GM19099 (cell line): Measurements from ENCODE around the gene RERE.

Source experiments
- POLR2A ChIP-seq: IDR thresholded peaks from 3 replicates; pipeline ENCODE4 v1.6.1; 2011; ENCODE audit warnings: low read depth; ENCODE audit not compliant: insufficient read length; ENCODE audit errors: extremely low read depth

Gene RERE

DNA sequence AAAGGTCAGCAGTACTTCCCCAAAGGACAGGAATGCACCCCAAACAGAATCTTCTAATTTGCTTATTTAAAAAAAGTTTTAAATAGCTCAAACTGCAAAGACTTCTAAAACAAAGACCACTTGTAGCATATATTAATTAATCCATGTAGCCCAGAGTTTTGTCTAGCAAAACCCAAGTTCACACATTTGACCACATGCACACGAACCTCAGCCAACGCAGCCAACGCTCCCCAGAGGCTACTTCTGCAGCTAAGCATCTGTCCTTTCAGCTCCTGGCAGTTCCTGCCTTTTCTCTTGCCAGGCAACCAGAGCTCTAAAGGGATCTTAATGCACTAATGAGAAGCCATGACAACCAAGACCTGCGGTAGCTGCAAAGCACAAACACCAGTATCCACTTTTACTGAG lies 89.6 kb downstream of the RERE start:
- no peak for TF ChIP-seq POLR2A

DNA sequence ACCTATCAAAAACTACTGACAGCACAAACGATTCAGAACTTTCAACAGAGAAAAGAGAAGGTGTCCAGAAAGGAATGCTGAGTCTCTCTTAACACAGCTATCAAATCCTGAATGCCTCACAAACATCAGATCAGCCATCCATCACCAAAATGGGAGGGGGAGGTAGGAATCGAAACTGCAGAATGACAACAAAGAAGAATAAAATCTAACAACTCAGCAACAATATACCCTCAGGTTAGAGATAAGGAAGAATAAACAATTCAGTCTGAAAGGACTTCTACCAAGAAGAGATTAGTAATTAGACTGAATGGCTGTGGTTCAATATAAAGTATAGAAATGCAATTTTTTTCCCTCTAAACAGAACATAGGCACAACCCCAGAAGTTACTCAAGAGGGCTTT lies 94.4 kb downstream of the RERE start:
- no peak for TF ChIP-seq POLR2A

DNA sequence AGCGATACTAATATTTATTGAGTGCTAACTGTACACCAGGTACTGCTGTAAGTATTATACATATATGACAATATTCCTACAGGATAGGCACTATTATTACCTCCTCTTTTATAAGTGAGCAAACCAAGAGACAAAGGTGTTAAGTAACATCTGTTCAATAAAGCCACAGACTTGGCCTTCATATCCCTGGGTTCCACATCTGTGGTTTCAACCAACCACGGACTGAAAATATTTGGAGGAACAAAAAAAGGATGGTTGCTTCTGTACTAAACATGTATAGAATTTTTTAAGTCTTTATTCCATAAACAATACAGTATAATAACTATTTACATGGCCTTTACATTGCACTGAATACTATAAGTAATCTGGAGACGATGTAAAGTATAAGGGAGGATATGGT lies 95.1 kb downstream of the RERE start:
- no peak for TF ChIP-seq POLR2A

DNA sequence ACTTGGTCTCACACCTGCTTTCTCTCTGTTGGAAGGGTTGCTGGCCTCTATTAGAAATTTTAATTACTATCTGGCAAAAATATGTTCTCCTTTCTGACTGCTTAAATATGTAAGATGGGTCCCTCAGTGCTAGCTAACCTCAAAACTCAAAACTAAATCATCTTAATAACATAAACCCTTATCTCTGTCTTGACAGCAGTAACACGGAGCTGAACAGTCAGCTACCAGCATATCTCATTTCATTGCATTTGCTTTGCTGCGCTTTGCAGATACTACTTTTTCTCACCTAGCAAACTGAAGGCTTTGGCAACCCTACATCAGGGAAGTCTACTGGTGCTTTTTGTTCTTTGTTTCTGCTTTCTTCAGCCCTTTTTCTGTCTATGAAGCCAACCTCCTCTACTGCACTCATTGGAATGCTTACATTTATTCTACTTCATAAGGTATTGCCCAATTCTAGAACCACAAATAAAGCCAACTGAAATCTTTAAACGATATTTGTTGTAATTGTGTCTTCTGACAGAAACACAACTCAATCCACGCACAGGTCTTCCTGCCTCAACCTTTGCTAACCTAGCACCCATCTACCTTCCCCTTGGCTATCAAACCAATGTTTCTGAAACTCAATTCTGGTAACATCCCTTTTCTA lies 95.6 kb downstream of the RERE start:
- TF ChIP-seq POLR2A: no peak

DNA sequence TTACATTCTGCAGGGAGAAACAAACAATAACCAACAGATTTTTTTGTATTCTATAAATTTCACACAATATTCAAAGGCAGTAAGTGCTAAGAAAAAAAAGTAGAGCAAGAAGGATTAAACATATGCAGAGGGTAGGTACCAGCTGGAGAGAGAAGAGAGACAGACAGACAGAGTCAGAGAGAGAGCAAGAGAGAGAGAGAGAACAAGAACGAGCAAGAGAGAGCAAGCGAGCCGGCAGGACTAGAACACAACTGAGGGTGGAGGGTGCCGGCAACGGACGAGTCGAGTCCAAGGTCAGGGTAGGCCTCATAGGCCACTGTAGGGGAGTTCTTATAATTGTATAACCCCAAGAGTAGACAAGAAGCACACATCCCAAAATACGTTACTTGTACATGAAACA lies 97.1 kb downstream of the RERE start:
- TF ChIP-seq POLR2A: no peak

DNA sequence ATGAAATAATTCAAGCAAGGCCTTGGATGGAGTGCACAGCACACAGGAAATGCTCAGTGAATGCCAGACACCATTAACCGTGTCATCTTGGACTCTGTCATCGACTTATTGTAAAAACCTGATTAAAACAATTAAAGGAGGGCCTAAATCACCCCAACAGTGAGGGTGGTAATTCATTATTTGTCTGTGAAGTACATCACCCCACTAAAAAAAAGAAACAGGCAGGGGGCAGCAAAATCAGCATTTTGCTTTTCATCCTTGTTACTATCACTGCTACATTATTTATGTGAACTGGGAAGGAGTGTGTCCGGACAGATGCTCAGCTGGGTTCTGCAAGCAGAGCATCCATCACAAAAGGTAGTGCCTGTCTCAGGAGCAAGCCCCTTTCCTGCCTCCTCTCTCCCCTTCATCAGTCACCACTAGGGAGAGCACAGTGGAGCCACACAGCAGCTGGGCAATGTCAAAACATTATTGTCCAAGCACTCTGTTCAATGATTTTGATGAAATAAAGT lies 98.5 kb downstream of the RERE start:
- no peak for TF ChIP-seq POLR2A

DNA sequence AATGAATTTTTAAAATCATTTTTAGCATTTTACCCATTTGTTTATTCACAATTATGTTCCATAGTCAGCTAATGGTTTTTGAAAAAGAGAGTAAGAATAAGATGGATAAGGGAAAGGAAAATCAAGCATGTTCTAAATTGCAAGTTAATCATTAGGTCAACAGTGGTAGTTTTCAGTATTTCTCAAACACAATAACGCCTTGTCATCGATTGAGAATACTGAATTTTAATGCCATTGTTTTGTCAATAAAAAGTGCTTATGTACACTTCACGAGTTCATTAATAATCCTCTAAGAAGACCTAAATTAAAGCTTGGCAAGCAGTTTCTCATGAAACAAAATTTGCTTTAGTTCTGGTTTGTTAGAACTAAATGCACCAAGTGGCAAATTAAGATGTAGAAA lies 100.3 kb downstream of the RERE start:
- no peak for TF ChIP-seq POLR2A

DNA sequence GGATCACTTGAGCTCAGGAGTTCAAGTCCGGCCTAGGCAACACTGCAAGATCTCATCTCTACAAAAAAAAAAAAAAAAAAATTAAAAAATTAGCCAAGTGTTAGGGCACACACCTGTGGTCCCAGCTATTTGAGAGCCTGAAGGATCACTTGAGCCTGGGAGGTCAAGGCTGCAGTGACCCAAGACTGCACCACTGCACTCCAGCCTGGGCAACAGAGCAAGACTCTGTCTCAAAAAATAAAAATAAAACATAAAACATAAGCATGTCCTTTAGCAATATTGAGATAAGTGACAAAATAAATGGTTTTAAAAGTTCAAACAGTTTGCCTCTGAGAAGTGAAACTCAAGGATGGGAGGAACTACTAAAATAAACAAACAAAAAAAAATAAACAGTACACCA lies 101.2 kb downstream of the RERE start:
- no peak for TF ChIP-seq POLR2A

DNA sequence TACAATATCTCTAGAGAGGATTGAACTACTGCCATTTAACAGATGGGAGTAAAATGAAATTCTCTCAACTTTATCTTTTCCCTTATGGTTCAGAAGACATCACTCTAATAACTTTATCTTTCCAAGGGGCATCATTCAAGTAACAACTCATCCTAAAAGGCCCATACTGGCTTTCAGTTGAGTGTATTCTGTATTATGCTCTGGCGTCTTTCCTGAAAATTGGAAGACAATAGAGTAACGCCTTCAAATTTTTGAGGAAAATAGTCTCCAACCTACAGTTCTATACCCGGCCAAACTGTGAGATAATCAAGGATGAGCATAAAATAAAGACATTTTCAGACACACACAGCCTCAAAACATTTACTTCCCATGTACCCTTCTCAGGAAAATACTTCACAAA lies 103.3 kb downstream of the RERE start:
- no peak for TF ChIP-seq POLR2A

DNA sequence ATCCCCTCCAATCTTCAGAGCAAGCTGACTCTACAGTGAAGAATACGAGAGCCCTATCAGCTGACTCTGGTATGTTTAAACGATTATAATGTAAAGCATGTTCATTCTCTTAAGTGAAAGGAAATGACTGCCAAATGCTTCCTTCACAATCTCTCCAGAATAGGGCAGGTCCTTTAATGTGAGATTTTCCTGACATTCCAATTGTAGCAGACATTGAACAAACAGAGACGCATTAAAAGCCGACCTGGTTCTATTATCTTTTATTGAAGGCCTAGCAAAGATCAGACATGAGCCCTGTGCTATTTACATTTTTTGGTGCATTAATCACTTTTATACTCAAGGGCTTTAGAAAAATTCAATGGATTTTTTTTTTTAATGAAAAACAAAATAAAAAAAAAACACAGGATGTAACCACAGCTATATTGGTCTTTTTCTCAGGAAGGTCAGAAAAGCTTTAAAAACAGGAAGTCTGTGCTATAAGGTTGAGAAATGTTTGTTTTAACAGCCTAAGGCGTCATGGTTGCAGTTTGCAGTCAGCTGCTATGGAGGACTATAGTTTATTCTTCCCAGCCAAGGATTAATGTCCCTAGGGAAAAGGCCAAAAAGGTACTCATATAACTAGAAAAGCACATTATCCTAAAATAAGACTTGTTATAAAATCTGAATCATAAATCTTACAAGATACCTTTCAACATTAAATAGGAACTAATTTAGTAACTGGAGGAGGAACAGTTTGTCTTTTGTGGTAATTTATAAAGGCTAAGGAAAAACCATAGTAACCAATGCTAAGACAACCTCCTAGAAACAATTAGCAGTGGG lies 104.8 kb downstream of the RERE start:
- TF ChIP-seq POLR2A: no peak

DNA sequence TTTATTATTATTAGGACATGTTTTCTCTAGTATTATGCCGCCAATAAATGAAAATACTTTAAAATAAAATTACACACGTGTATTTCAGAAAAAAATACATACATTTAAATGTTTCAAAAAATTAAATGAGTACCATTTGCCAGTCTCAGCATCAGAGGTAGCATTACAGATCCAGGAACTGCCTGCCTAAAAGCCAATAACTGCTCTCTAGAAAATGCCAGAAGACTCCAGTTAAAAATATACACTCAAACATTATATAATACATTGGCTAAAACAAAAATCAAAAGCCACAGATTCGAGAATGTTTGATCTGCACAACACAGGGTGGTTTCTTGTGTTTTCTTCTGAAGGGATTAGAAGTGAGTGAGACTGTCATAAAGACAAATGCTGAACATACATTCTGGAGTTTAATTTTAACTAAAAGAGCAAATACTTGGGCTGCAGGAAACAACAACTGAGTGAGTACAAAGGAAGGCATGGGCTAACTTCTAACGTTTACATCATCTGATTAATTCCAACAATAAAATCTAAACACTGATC lies 105.5 kb downstream of the RERE start:
- no peak for TF ChIP-seq POLR2A

DNA sequence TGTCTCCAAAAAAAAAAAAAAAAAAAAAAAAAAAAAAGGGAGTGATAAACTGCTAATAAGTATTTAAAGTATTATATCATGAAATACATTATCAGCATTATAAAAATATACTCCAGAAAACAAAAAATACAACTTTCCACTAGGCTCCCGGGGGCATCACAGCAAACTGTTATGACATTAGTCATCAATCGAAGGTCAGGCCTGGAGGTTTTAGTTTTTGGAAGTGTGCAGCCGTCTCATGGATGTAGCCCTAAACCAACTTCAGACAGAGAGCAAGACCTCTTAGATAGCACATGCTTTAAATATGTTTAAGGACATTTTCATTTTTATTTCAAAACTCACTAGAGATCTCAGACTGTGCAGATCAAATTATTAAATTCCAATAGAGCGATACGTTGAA lies 106.3 kb downstream of the RERE start:
- no peak for TF ChIP-seq POLR2A

DNA sequence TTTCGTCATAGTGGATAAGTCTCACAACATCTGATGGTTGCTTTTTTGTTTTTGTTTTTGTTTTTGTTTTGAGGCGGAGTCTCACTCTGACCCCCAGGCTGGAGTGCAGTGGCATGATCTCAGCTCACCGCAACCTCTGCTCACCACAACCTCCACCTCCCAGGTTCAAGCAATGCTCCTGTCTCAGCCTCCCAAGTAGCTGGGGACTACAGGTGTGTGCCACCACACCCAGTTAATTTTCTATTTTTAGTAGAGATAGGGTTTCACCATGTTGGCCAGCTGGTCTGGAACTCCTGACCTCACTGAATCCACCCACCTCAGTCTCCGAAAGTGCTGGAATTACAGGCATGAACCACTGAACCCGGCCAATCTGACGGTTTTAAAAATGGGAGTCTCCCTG lies 109.2 kb downstream of the RERE start:
- TF ChIP-seq POLR2A: no peak

DNA sequence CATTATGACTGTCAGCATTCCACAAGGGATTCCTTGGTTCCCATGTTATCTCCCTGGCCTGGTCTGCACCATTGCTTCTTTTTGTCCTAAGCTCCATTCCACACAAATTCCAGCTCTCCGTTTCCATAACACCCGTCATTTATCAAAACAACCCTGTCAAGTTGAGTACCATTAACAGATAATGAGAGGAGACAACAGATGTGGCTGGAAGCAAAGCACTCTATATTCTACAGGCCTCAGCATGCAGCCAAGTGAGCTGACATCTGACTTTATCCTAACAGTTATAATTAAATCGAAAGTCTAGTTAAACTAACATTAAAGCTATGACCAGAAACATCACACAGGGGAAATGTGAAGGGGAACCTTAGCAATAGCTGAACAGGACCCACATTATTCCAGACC lies 110.4 kb downstream of the RERE start:
- TF ChIP-seq POLR2A: no peak

DNA sequence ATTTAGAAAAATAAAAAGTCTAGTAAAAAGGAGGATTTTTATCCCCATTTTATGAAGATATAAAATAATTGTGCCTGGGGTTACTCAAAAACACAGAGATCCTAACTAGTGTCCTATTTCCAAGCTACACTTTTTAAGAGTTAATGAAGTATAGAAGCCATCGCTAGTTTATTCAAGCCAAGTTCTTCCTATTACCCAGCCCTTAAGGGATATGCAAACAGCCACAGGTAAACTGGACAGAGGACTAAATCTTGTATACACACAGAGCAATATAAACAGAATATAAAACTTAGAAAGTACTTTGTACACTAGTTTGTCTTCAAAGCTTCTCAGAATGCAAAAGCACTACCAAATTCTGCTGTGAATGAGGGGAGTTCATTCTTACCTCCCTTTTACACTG lies 111.1 kb downstream of the RERE start:
- no peak for TF ChIP-seq POLR2A
